Measurements from ENCODE around the gene SYT1.

Gene SYT1

GRCh38 chr12:79441534-79441933, 577.0 kb downstream of the SYT1 start:
- DNase-seq (ENCODE audit: low spot score), result no peak

- no peak for DNase-seq (ENCODE audit: low spot score)
These were observed 577.8 kb downstream of the SYT1 start for GRCh38 chr12:79442396-79442795.

GRCh38 chr12:79444089-79444488, 579.5 kb downstream of the SYT1 start:
- no peak for DNase-seq (ENCODE audit: low spot score)

- DNase-seq (ENCODE audit: low spot score), result no peak
These were observed 584.2 kb downstream of the SYT1 start for GRCh38 chr12:79448816-79449215.

- no peak for DNase-seq (ENCODE audit: low spot score)
These were observed 586.8 kb downstream of the SYT1 start for GRCh38 chr12:79451365-79451764.

- peak; percentile 68 for DNase-seq (ENCODE audit: low spot score)
These were observed 587.4 kb downstream of the SYT1 start for GRCh38 chr12:79451978-79452377.

GRCh38 chr12:79452906-79453305, 588.3 kb downstream of the SYT1 start:
- no peak for DNase-seq (ENCODE audit: low spot score)

- DNase-seq (ENCODE audit: low spot score), result no peak
These were observed 589.2 kb downstream of the SYT1 start for GRCh38 chr12:79453820-79454219.

GRCh38 chr12:79454338-79454843, 589.8 kb downstream of the SYT1 start:
- no peak for DNase-seq (ENCODE audit: low spot score)

- DNase-seq (ENCODE audit: low spot score), result no peak
These were observed 590.7 kb downstream of the SYT1 start for GRCh38 chr12:79455286-79455685.

- no peak for DNase-seq (ENCODE audit: low spot score)
These were observed 617.7 kb downstream of the SYT1 start for GRCh38 chr12:79482323-79482722.

GRCh38 chr12:79482921-79483320, 618.3 kb downstream of the SYT1 start:
- no peak for DNase-seq (ENCODE audit: low spot score)

GRCh38 chr12:79486154-79486553, 621.6 kb downstream of the SYT1 start:
- DNase-seq (ENCODE audit: low spot score), result no peak

- DNase-seq (ENCODE audit: low spot score), result no peak
These were observed 623.0 kb downstream of the SYT1 start for GRCh38 chr12:79487386-79488110.

All from AG08396 (cell line).